Activated CD4-positive, alpha-beta T cell treated with anti-CD3 and anti-CD28 coated beads, Interleukin-2, Interleukin-6, amounts not matched to agents 100 ng/mL and 50 ng/mL, durations not matched to agents 16 hours and 8 hours (primary cell): ENCODE measurements around the gene USP8.
"Not testable (repeated sequence)": the region's sequence is repeated elsewhere in the genome, so short reads cannot be mapped to it uniquely, and the experiment has no call there.

Experiments used
- DNase-seq: peaks from one replicate; pipeline ENCODE4 v3.0.0-alpha.2; 2020

Gene USP8

DNA sequence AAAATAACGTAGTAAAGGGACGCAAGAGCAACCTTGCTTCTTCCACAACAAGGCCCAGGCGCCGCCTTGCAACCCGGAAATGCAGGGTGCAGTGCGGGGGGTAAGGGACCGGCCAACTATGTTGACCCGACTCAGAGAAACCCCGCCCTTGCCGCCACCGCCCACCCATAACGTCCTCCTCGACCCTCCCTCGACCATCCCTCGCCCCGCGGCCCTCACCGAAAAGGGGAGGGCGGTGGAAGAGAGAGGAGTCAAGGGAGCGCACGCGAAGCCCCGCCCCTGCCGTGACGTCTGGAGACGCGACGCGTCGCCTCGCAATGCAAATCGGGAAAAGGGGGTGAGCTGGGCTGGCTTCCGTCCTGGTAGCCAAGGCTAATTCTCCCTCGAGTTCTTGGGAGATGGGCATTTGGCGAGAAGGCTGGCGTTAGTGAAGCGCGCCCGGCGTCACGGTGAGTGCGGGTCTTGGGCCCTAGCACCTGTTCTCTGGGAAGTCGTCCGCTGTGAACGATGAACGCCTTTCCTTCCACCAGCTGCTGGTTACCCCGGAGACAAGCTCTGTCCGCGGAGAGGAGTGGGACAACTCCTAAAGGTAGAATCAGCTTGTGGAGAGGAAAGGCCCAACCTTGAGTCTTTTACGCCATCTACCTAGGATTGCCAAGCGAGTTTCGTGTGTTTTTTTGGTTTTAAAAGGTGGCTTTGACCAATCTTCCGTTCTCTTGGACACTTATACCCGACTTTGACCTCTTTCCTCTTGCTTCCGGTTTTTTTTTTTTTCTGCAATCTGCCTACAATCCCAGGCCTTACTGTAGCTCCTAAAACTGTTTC lies at the start of gene USP8:
Gene USP8 (plus strand): TSS at position 340 of the 825 bp plus-strand sequence. CDS start 14,669 bp downstream, outside the sequence.
- DNase-seq = peak; percentile 97

DNA sequence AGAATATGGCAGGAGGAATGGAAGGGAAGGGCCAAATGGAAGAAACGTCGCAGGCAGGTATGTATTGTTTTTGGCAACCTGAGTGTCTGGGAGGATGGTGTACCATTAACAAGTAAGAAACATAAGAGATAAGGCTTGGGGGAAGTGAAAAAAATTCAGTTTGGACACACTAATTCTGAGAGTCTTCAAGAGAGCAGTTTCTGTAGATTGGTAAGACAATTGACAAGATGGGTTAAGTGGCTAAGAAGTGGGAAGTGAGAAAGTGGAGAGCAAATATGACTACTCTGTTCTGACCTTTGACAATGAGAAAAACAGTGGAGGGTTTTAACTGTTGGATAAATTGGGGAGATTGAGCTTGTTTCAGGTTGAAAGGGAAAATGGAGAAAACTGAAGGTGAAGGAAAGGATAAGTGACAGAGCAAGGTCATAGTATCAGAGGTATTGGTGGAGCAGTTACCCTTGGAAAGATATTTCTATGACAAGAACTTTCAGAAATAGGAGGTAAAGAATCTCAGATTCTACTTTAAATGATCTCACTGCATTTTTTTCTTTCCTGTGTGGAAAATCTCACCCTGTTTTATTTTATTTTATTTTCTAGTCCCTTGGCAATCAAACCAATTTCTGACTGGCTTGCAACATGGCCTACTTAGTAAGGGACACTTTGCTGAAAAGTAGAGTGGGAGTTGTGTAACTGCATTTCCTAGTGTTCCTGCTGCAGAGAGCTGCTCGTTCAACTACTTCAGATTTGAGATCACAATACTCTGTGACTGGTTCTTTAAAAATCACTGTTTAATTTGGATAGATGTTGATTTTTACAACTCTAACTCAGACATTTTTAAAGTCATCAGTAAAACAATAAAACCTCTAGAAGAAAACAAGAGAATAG lies 46.1 kb upstream of the USP8 start:
- DNase-seq = peak; percentile 79

DNA sequence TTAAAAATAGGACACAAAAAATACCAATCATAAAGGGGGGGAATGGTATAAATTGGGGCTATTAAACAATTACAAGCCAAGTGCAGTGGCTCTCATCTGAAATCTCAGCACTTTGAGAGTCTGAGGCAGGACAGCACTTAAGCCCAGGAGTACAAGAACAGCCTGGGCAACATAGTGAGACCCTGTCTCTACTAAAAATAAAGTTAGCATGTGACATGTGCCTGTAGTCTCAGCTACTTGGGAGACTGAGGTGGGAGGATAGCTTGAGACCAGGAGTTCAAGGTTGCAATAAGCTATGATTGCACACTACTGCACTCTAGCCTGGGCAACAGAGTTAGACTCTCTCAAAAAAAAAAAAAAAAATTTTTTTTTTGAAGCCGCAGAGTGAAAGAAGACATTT lies 45.4 kb upstream of the USP8 start:
- no peak for DNase-seq

DNA sequence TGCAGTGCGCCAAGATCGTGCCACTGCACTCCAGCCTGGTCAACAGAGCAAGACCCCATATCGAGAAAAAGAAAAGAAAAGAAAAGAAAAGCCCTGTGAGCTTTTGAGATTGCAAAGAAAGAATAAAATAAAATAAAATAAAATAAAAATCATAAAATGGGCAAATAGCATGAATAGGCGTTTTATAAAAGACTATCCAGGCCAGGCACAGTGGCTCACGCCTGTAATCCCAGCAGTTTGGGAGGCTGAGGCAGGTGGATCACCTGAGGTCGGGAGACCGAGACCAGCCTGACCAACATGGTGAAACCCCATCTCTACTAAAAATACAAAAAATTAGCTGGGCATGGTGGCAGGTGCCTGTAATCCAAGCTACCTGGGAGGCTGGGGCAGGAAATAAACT lies 44.8 kb upstream of the USP8 start:
- DNase-seq = not testable (repeated sequence)

DNA sequence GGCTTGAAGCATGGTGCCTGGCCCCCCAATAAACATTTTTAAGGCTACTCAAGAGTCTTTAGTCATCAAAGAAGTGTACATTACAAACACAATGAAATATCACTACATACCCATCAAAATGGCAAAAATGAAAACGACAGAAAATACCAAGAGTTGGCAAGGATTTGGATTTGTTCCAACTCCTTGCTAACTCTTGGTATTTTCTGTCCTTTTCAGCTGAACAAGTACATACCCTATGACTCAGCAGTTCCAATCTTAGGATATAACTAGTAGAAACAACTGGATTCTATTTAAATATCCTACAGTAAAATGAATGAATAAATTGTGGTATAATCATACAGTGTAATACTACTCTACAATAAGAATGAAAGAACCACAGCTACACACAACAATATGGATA lies 44.1 kb upstream of the USP8 start:
- no peak for DNase-seq

DNA sequence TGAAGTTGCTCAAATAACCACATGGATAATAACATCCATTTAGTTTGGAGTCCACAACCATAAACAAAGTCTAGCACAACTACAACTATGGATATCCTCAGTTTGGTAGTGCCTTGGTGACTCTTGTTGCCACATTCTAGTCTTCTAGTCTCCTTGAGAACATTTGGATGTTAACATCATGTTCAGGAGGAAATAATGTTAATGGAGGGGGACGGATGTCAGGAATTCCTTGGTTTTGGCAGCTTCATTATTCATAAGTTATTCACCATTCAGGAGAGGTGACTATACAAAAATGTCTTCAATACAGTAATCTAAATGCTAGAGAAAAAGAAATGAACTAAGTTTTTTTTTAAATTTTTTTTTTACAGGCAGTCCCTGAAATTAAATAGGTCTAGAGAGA lies 42.8 kb upstream of the USP8 start:
- DNase-seq = no peak

DNA sequence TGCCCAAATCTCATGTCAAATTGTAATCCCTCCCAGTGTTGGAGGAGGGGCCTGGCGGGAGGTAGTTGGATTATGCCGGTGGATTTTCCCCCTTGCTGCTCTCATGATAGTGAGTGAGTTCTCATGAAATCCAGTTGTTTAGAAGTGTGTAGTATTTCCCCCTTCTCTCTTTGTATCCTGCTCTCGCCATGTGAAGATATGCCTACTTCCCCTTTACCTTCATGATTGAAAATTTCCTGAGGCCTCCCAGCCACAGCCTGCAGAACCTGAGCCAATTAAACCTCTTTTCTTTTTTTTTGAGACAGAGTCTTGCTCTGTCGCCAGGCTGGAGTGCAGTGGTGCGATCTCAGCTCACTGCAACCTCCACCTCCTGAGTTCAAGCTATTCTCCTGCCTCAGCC lies 41.8 kb upstream of the USP8 start:
- DNase-seq = not testable (repeated sequence)

DNA sequence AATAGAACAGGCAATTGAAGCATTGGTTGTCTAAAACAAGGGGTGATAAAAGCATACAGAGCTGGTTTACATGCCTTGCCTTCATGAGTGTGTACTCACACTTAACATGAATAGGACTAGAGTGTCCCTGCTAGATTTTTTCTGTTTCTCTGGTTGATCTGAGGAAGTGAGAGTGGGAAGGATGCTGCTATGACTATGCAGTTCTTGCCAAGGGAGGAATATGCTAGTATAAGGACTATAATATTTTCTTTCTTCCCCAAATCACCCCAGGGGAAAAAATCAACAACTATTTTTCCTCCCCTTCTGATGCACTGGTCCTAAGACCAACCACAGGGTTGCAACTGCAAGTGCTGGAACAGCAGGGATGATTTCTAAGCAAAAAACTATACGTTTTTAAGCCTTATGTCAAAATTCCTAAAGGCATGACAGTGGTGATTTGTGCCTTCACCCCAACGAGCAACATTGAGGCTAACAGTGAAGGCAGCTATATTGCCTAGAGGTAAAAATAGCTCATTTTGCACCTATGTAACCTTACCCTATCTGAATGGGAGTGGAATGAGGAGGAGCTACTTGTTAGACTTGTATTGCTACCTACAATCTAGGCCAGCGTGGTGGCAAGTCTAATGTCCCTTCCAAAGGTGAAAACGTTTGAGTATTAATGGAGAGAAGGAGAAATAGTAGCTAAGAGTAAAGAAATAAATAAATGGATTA lies 33.5 kb upstream of the USP8 start:
- DNase-seq = peak; percentile 6

DNA sequence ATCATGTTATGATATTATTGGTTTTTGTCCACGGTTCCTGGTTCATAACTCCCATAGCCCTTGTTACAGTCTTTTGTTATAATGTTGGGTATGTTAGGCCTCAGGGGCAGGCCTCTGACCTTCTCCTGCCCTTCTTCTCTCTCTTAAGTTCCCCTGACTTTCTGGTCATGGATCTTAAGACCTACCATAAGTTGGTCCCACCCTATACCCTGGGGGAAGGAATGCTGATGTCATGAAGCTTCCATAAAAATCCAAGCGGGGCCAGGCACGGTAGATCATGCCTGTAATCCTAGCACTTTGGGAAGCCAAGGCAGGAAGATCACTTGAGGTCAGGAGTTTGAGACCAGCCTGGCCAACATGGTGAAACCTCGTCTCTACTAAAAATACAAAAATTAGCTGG lies 32.6 kb upstream of the USP8 start:
- not testable (repeated sequence) for DNase-seq

DNA sequence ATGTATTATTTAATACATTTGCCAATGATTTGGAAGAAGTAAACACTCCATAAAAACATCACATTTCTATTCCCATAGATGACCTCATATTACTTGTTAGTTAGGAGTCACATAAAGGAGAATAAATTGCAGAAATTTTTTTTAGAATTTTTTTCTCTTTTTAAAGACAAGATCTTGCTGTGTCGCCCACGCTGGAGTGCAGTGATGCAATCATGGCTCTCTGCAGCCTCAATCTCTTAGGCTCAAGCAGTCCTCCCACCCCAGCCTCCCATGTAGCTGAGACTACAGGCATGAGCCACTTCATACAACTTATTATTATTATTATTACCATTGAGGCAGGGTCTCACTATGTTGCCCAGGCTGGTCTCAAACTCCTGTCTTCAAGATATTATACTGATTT lies 12.3 kb upstream of the USP8 start:
- no peak for DNase-seq

DNA sequence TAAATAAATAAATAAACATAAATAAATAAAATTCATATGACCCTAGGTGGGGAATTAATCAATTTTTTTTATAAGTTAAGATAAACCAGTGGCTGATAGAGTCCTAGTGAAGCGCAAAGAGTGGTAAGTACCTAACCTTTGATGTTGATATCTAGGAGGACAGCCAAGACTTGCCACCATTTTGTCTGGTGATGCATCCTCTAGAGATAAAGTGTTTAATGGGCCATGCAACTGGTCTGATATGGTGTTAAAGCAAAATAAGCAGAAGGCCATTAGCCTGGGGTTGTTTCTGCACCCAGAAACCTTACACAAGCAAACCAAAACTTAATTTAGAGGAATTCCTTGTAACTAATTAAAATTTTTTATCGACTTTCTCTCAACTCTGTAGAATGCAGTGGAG lies 9.6 kb upstream of the USP8 start:
- no peak for DNase-seq

DNA sequence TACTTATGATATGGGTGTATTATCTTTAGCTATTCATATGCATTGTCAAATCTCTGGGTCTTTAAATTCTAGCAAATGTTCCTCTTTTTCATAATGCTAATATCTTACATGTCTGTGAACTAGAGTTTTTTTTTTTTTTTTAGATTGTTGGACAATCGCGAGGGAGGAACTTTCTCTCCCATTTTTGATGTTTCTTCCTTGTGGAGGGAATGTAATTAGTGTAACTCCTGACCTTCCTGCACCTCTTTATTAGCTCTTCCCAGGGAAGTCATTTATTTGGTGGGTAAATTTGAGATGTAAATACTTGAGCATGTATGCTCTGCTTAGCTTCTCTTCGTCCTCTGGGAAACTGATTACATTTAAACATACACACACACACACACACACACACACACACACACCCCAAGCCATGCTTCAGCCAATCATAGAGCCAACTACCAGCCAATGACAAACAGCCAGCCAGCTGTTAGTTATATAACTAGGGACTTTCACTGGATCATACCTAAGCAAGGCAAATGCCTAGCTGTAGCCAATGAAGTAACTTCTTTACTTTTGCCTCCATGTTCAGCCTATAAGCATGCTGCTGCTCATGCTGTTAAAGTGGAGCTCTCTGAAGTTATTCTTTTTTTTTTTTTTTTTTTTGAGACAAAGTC lies 8.3 kb upstream of the USP8 start:
- DNase-seq = no peak

DNA sequence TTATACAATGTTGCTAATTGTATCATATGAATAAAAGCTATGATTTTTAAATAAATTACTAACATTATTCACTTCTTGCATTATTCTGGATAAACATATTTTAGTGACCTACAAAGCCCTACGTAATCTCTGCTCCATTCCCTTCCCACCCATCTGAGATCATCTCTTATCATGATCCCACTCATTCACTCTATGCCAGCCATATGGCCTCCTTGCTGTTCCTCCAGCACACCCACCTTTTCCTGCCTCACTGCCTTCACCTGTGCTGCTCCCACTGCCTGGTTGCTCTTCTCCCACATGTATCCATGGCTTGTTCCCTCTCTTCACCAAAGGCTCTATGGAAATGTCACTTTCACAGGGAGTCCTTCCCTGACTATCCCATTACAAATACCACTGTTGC lies 7.3 kb upstream of the USP8 start:
- DNase-seq = no peak

DNA sequence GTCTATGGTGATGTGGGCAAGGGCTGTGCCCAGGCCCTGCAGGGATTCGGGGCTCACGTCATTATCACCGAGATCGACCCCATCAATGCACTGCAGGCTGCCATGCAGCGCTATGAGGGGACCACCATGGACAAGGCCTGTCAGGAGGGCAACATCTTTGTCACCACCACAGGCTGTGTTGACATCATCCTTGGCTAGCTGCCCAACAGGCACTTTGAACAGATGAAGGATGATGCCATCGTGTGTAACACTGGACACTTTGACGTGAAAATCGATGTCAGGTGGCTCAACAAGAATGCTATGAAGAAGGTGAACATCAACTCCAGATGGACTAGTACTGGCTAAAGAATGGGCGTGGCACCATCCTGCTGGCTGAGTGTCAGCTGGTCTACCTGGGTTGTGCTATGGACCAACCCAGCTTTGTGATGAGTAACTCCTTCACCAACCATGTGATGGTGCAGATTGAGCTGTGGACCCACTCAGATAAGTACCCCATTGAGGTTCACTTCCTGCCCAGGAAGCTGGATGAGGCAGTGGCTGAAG lies 6.1 kb upstream of the USP8 start:
- DNase-seq = no peak

DNA sequence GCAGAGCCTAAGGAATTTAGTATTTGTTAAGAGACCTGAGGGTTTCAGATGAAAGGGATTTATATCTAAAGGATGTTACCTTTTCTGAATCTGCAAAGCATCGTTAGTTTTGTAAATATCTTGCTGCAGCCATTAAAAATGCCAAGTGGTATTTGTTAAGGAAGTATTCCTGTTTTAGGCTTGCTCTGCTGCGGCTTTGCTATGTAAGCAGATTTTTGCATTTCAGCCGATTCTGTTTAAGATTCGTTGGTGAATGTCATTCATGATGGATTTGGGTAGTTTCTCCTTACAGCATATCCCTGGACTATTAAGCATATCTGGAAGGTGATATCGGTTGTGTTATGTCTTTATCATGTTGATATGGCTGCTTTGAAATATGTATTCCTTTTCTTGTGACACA lies 1.0 kb downstream of the USP8 start:
- no peak for DNase-seq

DNA sequence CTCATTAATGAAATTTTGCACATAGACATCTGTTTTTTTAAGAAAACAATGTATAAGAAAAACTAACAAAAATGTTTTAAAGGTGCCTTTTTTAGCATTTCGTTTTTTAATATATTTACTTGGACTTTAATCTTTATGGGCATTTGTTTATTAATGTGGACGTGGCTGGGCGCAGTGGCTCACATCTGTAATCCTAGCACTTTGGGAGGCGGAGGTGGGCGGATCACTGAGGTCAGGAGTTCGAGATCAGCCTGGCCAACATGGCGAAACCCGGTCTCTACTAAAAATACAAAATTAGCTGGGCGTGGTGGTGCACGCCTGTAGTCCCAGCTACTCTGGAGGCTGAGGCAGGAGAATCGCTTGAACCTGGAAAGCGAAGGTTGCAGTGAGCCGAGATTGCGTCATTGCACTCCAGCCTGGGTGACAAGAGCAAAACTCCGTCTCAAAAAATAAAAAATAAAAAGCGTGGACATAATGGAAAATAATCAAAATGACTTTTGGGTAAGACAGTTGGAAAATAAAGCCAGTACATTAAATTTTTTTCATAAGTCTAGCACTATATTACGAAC lies 1.6 kb downstream of the USP8 start:
- DNase-seq = not testable (repeated sequence)

DNA sequence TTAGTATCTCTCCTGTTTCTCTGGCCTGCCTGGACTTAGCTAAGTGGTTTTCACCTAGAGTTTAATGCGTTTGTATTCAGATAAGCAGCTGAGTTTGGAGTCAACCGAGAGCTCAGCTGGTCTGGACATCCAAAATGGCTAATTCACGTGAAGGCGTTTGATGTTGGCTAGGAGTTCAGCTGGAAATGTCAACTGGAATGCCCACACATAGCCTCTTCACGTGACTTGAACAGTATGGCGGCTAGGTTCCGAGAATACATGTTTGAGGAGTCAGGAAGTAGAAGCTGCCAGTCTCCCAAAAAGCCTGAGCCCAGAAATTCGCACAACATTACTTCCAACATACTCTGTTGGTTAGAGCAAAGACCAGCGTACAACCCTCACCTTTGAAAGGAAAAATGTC lies 2.2 kb downstream of the USP8 start:
- no peak for DNase-seq

DNA sequence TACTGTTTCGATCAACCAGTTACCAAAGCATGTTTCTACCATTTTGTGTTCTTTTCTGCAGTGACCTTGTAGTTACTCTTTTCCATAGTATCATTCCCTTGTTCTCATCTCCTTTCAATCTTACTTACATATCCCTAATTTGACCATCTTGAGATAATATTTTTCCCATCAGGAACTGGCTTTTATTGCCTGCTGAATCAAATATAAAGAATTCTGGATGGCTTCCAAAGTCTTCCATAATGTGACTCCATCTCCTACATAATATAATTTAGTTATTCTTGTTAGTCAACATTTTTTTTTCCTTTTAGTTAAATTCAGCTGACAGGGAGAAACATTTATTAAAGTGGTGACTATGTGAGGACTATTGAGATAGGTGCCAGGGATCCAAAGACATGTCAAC lies 7.0 kb downstream of the USP8 start:
- DNase-seq = no peak

DNA sequence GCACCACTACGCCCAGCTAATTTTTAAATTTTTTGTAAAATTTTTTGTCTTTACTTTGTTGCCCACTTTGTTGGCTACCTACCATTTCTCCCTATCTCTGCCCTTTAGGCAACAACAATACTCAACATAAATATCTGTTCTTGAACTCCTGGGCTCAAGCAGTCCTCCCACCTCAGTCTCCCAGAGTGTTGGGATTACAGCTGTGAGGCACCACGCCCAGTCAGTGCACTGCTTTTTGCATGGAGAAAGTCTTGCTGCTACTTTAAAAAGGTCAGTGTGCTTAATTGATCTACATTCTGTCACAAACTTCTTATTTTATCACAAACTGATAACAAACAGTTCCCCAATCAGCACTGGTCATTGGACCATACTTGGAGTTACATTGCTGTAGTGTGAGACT lies 8.0 kb downstream of the USP8 start:
- DNase-seq = no peak

DNA sequence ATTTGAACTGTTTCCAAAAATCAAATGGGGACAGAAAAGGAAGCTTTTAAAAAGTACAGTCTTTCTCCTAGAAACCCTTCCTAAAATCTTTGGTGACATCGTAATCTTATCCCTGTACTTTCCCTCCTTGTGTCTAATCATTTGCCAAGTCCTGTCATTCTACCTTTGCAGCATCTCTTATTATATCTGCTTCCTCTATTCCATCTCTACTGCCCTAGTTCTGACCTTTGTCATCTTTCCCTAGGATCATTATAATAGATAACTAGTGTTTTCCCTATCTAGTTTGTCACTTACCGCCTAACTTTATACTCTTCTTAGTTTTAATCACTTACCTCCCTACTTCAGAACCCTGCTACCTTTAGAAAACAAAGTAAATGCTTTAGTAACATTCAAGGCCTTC lies 11.6 kb downstream of the USP8 start:
- no peak for DNase-seq

DNA sequence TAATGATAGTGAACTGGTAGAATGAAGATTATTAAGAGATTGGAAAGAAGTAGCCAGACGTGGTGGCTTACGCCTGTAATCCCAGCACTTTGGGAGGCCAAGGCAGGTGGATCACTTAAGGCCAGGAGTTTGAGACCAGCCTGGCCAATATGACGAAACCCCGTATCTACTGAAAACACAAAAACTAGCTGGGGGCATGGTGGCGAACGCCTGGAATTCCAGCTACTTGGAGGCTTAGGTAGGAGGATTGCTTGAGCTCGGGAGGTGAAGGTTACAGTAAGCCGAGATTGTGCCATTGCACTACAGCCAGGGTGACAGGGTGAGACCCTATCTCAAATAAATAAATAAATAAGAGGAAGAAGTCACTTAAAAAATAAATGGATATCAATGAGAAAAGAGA lies 14.0 kb downstream of the USP8 start:
- DNase-seq = no peak

DNA sequence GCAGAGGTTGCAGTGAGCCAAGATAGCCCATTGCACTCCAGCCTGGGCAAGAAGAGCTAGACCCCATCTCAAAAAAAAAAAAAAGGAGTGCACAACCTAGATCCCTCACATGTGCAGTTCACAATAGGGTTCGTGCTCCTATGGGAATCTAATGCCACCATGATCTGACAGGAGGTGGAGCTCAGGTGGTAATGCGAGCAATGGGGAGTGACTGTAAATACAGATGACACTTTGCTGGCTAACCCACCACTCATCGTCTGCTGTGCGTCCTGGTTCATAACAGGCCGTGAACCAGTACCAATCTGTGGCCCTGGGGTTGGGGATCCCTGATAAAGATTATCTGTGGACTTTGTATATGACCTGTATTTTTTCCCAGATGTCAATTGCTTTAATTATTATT lies 16.7 kb downstream of the USP8 start:
- no peak for DNase-seq
